Pancreas (tissue), 10 donors: ENCODE data around the gene RPTOR. TPM values are rescaled to one million over a fixed set of nuclear protein-coding genes. Genes with fewer than 3 reads are reported as not detected.
A peak's percentile ranks its signal among the peaks of the same experiment; 100 is the strongest.

Source experiments
- ATAC-seq, 4 donors: fragments of 200-7000 bp; cut with Tn5 transposase; one replicate each; pipeline versions ENCODE4 v1.8.0 to v1.9.1; 2020; ENCODE audit warnings: mild to moderate bottlenecking in 4 of 4, moderate library complexity in 4 of 4
- DNase-seq, 6 donors: peaks; one replicate each; pipeline ENCODE4 v3.0.0-alpha.2; 2020
- FAIRE-seq: peaks from 2 replicates; lab custom pipeline; 2012; peaks lifted over from hg19 to GRCh38; lab: Jason Lieb, UNC
- H3K27ac ChIP-seq, 4 donors: fragments of 200-600 bp; sonication (generic); 1 replicate in 3 of 4; 2 replicates in 1 of 4; pipeline versions ENCODE4 v1.5.0 to v1.8.0; 2020
- H3K27me3 ChIP-seq, 4 donors: fragments of 200-600 bp; one replicate each; pipeline ENCODE4 v1.8.0; 2021
- H3K36me3 ChIP-seq, 3 donors: fragments of 200-600 bp; sonication (generic) in 1 of 3; one replicate each; pipeline versions ENCODE4 v1.5.0 to v1.8.0; 2020 to 2021
- H3K4me1 ChIP-seq, 3 donors: fragments of 200-600 bp; one replicate each; pipeline ENCODE4 v1.8.0; 2021
- H3K4me3 ChIP-seq, 4 donors: fragments of 200-600 bp; sonication (generic) in 2 of 4; one replicate each; pipeline versions ENCODE4 v1.5.0 to v1.8.0; 2020 to 2021
- H3K9me3 ChIP-seq, 4 donors: fragments of 200-600 bp; one replicate each; pipeline ENCODE4 v1.8.0; 2021
- WGBS, 2 donors: extraction: QIAGEN DNeasy Blood & Tissue Kit; methylation state at CpG; one replicate each; pipeline ENCODE4 v1.1.7; 2013; 5-methylcytosine and 5-hydroxymethylcytosine counted together
- intact Hi-C, 3 donors: fragments of 100-400 bp; cut with DNase I; formaldehyde crosslinking; loops; one replicate each; pipeline versions ENCODE4 v1.11.1 to v1.14.2; 2022
- polyA plus RNA-seq, 2 donors: library from polyadenylated mRNA; stranded (reverse); fragments of 200-250 nt; gene quantifications; one replicate each; pipeline ENCODE4 v1.2.3, GENCODE V29; 2013
- total RNA-seq, 6 donors: library from RNA; stranded (reverse); fragmentation: NEBNext Ultra II Directional in 4 of 6; extraction: Animal tissue kit (Norgen Biotek cat#: 25700) in 4 of 6; gene quantifications; one replicate each; pipeline versions ENCODE4 v1.2.1 to v1.2.4, GENCODE V29; 2021 to 2023
- TF ChIP-seq, protein P1 (sequence below), 4 donors: fragments of 200-600 bp; sonication (generic) in 3 of 4; IDR thresholded peaks; one replicate each; pipeline versions ENCODE4 v1.5.0 to v1.8.0; 2021; ENCODE audit warnings: antibody characterized with exemption in 4 of 4
- donor health status: healthy with polysubstance abuse.
- donor health status: DM: no; HTN: no; CAD: no; lungs with moderate emphysema.
- donor health status: DM: no; HTN: no; CAD: no.
- donor health status: control.
- donor health status: control.
- donor health status: Bipolar disorder and iron deficiency.
- donor health status: DM: yes; HTN: yes; CAD: no.
- donor health status: DM: no; HTN: no; CAD: no.
- donor health status: DM: no; HTN: no; CAD: no.
- donor health status: DM: yes; HTN: yes; CAD: no.

The RPTOR gene
- total and polyA plus RNA-seq, 8 donors: 5.0 to 18.9 (median 13.2) TPM

DNA sequence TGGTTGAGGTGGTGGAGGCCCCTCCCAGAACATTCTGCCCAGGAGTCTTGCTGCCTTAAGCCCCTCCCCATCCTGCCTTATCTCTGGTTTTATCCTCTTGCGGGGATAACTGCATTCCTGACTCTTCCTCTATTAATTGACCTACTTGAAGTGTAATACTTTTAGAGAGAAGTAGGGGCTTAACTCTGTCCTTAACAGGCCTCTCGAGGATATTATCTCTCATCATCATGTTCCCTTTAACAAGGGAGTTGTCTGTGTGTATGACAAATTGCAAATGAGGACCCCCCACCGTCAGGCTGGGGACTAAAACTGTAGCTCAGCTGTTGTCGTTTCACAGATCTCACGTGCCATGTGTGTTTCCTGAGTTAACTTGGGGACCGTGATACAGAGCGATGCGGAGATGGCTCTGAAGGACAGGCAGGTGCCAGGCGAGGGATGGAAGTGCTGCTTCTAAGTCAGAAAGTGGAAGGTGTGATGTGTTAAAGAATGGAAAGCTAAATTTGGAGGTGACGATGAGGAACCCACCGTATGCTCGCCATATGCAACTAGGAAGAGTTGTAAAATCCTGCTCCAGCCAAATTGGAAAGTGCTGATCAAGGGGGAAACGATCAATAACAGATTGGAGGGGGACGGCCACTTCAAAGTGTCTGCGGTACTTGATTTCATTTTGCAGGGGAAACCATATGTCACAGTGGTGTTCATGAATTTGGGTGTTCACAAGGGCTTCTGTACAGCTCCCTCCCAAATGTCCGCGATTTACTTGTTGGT, 106.3 kb downstream of the RPTOR start:
- no peak for FAIRE-seq
- 88 to 90% methylated on average over 17 of the region's 17 CpGs for WGBS, 2 donors
- Histone ChIP-seq H3K9me3 (no peaks in the 10 kb centered on the region), H3K4me1 (no peaks in the 10 kb centered on the region), H3K4me3 (no peak overlapping the region), H3K27me3 (no peaks in the 10 kb centered on the region), H3K36me3 (no peaks in the 10 kb centered on the region), H3K27ac (no peak overlapping the region)
- intact Hi-C loops: loop anchor here in 1 of 3 donors (10.0 kb wide), 1 partner anchor 56 kb away; no protein-coding TSS in a partner anchor
- ATAC-seq: no peak
- no peak for DNase-seq
- TF ChIP-seq, protein P1, sequence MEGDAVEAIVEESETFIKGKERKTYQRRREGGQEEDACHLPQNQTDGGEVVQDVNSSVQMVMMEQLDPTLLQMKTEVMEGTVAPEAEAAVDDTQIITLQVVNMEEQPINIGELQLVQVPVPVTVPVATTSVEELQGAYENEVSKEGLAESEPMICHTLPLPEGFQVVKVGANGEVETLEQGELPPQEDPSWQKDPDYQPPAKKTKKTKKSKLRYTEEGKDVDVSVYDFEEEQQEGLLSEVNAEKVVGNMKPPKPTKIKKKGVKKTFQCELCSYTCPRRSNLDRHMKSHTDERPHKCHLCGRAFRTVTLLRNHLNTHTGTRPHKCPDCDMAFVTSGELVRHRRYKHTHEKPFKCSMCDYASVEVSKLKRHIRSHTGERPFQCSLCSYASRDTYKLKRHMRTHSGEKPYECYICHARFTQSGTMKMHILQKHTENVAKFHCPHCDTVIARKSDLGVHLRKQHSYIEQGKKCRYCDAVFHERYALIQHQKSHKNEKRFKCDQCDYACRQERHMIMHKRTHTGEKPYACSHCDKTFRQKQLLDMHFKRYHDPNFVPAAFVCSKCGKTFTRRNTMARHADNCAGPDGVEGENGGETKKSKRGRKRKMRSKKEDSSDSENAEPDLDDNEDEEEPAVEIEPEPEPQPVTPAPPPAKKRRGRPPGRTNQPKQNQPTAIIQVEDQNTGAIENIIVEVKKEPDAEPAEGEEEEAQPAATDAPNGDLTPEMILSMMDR (IDR thresholded peaks at IDR 0.05): no peak

DNA sequence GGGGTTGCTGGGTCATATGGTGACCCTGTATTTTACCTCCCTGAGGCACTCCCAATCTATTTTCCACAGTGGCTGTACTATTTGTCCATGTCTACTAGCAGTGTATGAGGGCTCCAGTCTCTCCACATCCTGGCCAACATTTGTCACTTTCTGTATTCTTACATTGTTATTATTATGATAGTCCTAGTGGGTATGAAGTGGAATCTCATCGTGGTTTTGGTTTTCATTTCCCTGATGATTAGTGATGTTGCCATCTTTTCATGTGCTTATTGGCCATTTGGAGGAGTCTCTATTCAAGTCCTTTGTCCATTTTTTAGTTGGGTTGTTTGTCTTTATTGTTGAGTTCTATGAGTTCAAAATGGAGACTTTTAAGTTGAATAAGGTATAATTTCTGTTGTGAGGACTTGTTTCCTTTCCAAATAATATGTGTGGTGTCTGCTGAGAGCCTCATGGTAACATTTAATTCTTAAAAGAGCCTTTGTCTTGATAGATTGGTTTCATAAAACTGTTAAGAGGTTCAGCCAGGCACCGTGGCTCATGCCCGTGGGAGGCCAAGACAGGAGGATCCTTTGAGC, 108.2 kb downstream of the RPTOR start:
- 88 to 89% methylated on average over 3 of the region's 3 CpGs for WGBS, 2 donors
- no peak for FAIRE-seq
- TF ChIP-seq, protein P1 (IDR thresholded peaks at IDR 0.05): no peak

DNA sequence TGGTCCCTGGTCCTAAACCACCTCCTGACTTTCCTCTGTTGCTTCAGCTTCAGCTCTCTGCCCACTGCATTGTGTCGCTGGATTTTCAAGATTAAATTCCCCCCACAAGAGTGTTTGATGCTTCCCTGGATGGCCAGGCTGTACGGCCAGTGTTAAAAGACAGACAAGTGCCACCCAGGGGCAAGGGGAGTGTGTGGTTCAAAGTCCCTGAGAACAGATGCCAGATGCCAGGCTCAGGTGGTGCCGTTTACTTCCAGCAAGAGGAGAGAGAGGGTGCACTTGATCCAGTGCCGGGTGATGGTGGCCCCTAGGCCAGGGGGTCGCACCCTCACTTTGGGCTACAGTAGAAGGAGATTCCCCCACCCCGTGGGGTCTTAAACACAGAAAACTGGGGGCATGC, 109.2 kb downstream of the RPTOR start:
- Histone ChIP-seq H3K4me3 (no peak overlapping the region), H3K4me1 (no peaks in the 10 kb centered on the region), H3K27ac (no peak overlapping the region), H3K36me3 (no peaks in the 10 kb centered on the region), H3K9me3 (no peaks in the 10 kb centered on the region), H3K27me3 (no peaks in the 10 kb centered on the region)
- WGBS, 2 donors: 55 to 66% methylated on average over 6 of the region's 6 CpGs
- intact Hi-C loops: loop anchor here in 1 of 3 donors (10.0 kb wide), 1 partner anchor 59 kb away; no protein-coding TSS in a partner anchor
- FAIRE-seq (no peak), DNase-seq (no peak), ATAC-seq (peak in 3 of 4 donors; percentile 23 to 59 (median 48))
- TF ChIP-seq, protein P1 (IDR thresholded peaks at IDR 0.05): no peak

More for the DNA sequence above, 108.2 kb downstream of the RPTOR start:
- H3K36me3 ChIP-seq: no peaks in the 10 kb centered on the region
- ATAC-seq (no peak), DNase-seq (no peak)
- intact Hi-C loops: loop anchor here in 1 of 3 donors (10.0 kb wide), 1 partner anchor 58 kb away; no protein-coding TSS in a partner anchor
- no peaks in the 10 kb centered on the region for H3K9me3 ChIP-seq
- H3K4me3 ChIP-seq: no peak overlapping the region
- no peaks in the 10 kb centered on the region for H3K27me3 ChIP-seq
- no peak overlapping the region for H3K27ac ChIP-seq
- no peaks in the 10 kb centered on the region for H3K4me1 ChIP-seq

DNA sequence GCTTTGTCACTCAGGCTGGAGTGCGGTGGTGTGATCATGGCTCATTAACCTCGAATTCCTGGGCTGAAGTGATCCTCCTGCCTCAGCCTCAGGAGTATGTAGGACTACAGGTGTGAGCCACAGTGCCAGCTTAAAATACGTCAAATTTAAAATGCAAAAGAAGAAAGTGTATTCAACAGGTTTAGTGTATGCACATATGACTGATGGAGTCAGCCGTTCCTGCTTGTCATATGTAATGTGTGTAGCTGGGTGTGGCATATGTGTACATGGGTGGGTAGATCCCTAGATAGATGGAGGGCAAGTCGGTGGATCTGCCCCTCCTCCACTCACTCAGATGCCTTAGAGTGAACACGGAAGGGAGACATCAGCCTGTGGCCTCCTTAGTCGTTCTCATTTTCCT, 111.0 kb downstream of the RPTOR start:
- 91 to 93% methylated on average over 7 of the region's 7 CpGs for WGBS, 2 donors
- Histone ChIP-seq H3K9me3 (no peaks in the 10 kb centered on the region), H3K36me3 (no peaks in the 10 kb centered on the region), H3K27me3 (no peaks in the 10 kb centered on the region), H3K27ac (no peak overlapping the region), H3K4me3 (no peak overlapping the region), H3K4me1 (no peaks in the 10 kb centered on the region)
- ATAC-seq (no peak), DNase-seq (no peak), FAIRE-seq (no peak)
- intact Hi-C loops: loop anchor here in 1 of 3 donors (10.0 kb wide), 1 partner anchor 61 kb away; no protein-coding TSS in a partner anchor
- TF ChIP-seq, protein P1 (IDR thresholded peaks at IDR 0.05): no peak
